ENCODE results near the gene SLBP. TPM values are rescaled to one million over a fixed set of nuclear protein-coding genes. Genes with fewer than 3 reads are reported as not detected.

SLBP gene
- total and polyA plus RNA-seq, 10 of the 15 experiments (the other 5 are each of a cell fraction or from before 2014, with no cell fraction given): 94.4 to 278 (median 158) TPM

DNA sequence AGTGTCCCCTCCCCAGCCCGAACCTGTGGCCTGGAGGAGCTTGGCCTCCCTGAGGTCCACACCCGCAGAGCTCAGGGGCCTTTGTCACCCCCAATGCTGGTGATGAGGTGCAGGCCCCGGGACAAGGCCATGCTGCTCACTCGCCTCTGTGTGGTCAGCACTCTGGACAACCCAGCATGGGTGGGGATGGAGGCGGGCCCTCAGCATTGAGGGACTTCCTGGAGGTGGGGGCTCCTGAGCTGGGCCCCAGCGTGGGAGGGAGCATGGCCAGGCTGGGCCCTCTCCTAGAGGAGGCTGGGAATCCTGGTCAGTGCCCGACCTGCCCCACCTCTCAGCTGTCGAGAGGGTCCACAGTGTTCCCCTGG, 39.8 kb upstream of the SLBP start:
- H3K79me2 ChIP-seq (ENCODE audit: control insufficient read depth, insufficient read depth, low read length): no peaks in the 10 kb centered on the region
- WGBS (ENCODE audit: insufficient coverage, insufficient replicate concordance, low lambda C conversion rate, missing lambda C conversion rate): 38% methylated on average over 8 of the region's 8 CpGs
- TF ChIP-seq WRNIP1 (IDR thresholded peaks at IDR 0.05; ENCODE audit: borderline replicate concordance, low read depth, low read length) (no peak), ASH2L (IDR thresholded peaks at IDR 0.05; ENCODE audit: borderline replicate concordance, low read depth) (no peak), CHD1 (IDR thresholded peaks at IDR 0.05; ENCODE audit: low read depth, low read length) (no peak)
- no peaks in the 10 kb centered on the region for H3K36me3 ChIP-seq (ENCODE audit: control insufficient read depth in 2 of 2, insufficient read depth in 2 of 2, low read length in 1 of 2)
- no TSS peak for BruUV-seq (replicated peaks)
- in situ Hi-C loops (cut with MboI) (no loop called here), intact Hi-C loops (cut with micrococcal nuclease; ENCODE audit: unreplicated experiment) (no loop called here)
- no peaks in the 10 kb centered on the region for H3K9me3 ChIP-seq (replicated peaks; ENCODE audit: control insufficient read depth, insufficient read depth, low read length)
- CTCF ChIA-PET: interaction anchor here (1.8 to 2.5 kb wide), 2 partner anchors 58 to 147 kb away, joined by 8 to 11 read pairs; no protein-coding TSS in a partner anchor
- H2AFZ ChIP-seq (ENCODE audit: control insufficient read depth, low read depth, low read length): no peak overlapping the region
- H3K27me3 ChIP-seq (replicated peaks in 1 of 2; ENCODE audit: control insufficient read depth in 2 of 2, insufficient read depth in 2 of 2, low read length in 1 of 2): no peaks in the 10 kb centered on the region
- no peaks in the 10 kb centered on the region for H3K4me1 ChIP-seq (ENCODE audit: control insufficient read depth, insufficient read depth, low read length)
- no peak overlapping the region for H3K27ac ChIP-seq (ENCODE audit: control insufficient read depth, insufficient read depth)
- FAIRE-seq (no peak), ATAC-seq (no peak), DNase-seq (ENCODE audit: low read depth, low spot score) (no peak)
- no peak overlapping the region for H3K4me2 ChIP-seq (ENCODE audit: control insufficient read depth, insufficient read depth)
- no peak overlapping the region for H3K9ac ChIP-seq (ENCODE audit: control insufficient read depth, insufficient read depth, low read length)
- SMC1A ChIA-PET (ENCODE audit: uncharacterized antibody, unreplicated experiment): no interaction called here
- POLR2A ChIA-PET: interaction anchor here (0.8 kb wide), 1 partner anchor 149 kb away, joined by 4 read pairs; no protein-coding TSS in a partner anchor
- RAD21 ChIA-PET (ENCODE audit: unreplicated experiment): interaction anchor here (1.8 kb wide), 1 partner anchor 147 kb away, joined by 7 read pairs; no protein-coding TSS in a partner anchor
- H3K4me3 ChIP-seq: no peak overlapping the region
- H4K20me1 ChIP-seq (ENCODE audit: control insufficient read depth, insufficient read depth): no peaks in the 10 kb centered on the region

DNA sequence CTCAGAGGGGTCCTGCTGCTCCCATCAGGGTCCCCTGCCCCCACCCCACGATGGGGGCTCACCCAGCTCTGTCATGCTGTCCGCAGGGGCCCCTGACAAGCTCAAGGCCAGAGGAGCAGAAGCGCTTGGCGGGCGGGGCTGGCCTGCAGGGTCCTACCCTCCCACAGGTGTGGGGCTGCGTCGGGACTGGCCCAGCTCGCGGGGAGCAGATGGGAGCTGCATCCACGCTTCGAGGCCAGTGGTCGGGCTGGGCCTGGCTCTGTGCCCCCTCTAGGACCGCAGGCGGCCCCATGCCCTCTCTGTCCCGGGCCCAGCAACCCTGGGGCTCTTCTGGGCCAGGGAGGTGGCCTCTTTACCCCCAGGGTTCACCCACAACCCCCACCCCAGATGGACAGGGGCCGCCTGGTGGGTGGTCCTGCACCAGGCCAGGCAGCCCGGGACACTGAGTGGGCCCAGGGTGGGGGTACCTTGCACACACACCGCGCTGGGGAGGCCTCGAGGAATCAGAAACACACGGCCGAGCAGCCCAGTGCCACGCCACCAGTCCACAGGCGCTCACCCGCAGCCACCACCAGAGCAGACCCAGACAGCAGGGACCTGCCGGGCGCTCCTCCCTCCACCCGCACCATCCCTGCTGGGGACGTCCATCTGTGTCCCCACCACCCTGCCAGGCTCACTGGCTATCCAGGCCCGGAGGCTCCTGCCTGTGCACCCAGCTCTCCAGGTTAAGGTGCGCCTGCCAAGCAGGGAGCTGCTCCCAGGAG, 39.2 kb upstream of the SLBP start:
- in situ Hi-C loops (cut with MboI) (no loop called here), intact Hi-C loops (cut with micrococcal nuclease; ENCODE audit: unreplicated experiment) (no loop called here)
- Histone ChIP-seq H2AFZ (ENCODE audit: control insufficient read depth, low read depth, low read length) (no peak overlapping the region), H3K4me2 (ENCODE audit: control insufficient read depth, insufficient read depth) (no peak overlapping the region), H3K27ac (ENCODE audit: control insufficient read depth, insufficient read depth) (no peak overlapping the region), H3K9me3 (replicated peaks; ENCODE audit: control insufficient read depth, insufficient read depth, low read length) (no peaks in the 10 kb centered on the region), H4K20me1 (ENCODE audit: control insufficient read depth, insufficient read depth) (no peaks in the 10 kb centered on the region), H3K36me3 (ENCODE audit: control insufficient read depth in 2 of 2, insufficient read depth in 2 of 2, low read length in 1 of 2) (no peaks in the 10 kb centered on the region), H3K4me1 (ENCODE audit: control insufficient read depth, insufficient read depth, low read length) (no peaks in the 10 kb centered on the region), H3K9ac (ENCODE audit: control insufficient read depth, insufficient read depth, low read length) (no peak overlapping the region), H3K27me3 (replicated peaks in 1 of 2; ENCODE audit: control insufficient read depth in 2 of 2, insufficient read depth in 2 of 2, low read length in 1 of 2) (no peaks in the 10 kb centered on the region), H3K79me2 (ENCODE audit: control insufficient read depth, insufficient read depth, low read length) (no peaks in the 10 kb centered on the region), H3K4me3 (no peak overlapping the region)
- no TSS peak for BruUV-seq (replicated peaks)
- ChIA-PET POLR2A (no interaction called here), CTCF (interaction anchor here (1.8 to 2.5 kb wide), 2 partner anchors 59 to 148 kb away, joined by 8 to 11 read pairs; no protein-coding TSS in a partner anchor), RAD21 (ENCODE audit: unreplicated experiment) (interaction anchor here (1.8 kb wide), 1 partner anchor 148 kb away, joined by 7 read pairs; no protein-coding TSS in a partner anchor), SMC1A (ENCODE audit: uncharacterized antibody, unreplicated experiment) (no interaction called here)
- FAIRE-seq: no peak
- ATAC-seq: no peak
- no peak for DNase-seq (ENCODE audit: low read depth, low spot score)
- TF ChIP-seq BRCA1 (IDR thresholded peaks at IDR 0.05; ENCODE audit: low read depth, low read length) (no peak), CBFB (IDR thresholded peaks at IDR 0.05; ENCODE audit: low read depth) (no peak), FOS (IDR thresholded peaks at IDR 0.05; ENCODE audit: borderline replicate concordance, extremely low read depth, insufficient read length) (no peak), STAT3 (IDR thresholded peaks at IDR 0.05; ENCODE audit: low read depth, low read length) (no peak), FOXM1 (IDR thresholded peaks at IDR 0.05; ENCODE audit: low read depth, low read length) (no peak), RUNX3 (IDR thresholded peaks at IDR 0.05; ENCODE audit: low read length) (no peak), RAD51 (IDR thresholded peaks at IDR 0.05) (no peak), GATAD2B (conservative IDR thresholded peaks at IDR 0.05; ENCODE audit: low read depth) (no peak), ZBED1 (IDR thresholded peaks at IDR 0.05; ENCODE audit: borderline replicate concordance) (no peak), NFIC (IDR thresholded peaks at IDR 0.05; ENCODE audit: low read depth, low read length) (no peak), ZZZ3 (IDR thresholded peaks at IDR 0.05; ENCODE audit: control insufficient read depth, insufficient read length, low read depth) (no peak), JUNB (IDR thresholded peaks at IDR 0.05) (no peak), TARDBP (IDR thresholded peaks at IDR 0.05; ENCODE audit: borderline replicate concordance) (no peak), EZH2 (IDR thresholded peaks at IDR 0.05; ENCODE audit: borderline replicate concordance, control insufficient read depth, low read depth, low read length) (no peak)
- TF ChIP-seq, protein P1, sequence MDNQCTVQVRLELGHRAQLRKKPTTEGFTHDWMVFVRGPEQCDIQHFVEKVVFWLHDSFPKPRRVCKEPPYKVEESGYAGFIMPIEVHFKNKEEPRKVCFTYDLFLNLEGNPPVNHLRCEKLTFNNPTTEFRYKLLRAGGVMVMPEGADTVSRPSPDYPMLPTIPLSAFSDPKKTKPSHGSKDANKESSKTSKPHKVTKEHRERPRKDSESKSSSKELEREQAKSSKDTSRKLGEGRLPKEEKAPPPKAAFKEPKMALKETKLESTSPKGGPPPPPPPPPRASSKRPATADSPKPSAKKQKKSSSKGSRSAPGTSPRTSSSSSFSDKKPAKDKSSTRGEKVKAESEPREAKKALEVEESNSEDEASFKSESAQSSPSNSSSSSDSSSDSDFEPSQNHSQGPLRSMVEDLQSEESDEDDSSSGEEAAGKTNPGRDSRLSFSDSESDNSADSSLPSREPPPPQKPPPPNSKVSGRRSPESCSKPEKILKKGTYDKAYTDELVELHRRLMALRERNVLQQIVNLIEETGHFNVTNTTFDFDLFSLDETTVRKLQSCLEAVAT (IDR thresholded peaks at IDR 0.05): no peak
- 53% methylated on average over 31 of the region's 31 CpGs for WGBS (ENCODE audit: insufficient coverage, insufficient replicate concordance, low lambda C conversion rate, missing lambda C conversion rate)

Data from GM12878 (cell line).